CD4-positive, alpha-beta T cell treated with Interleukin-15 for 1 hour (primary cell): ENCODE results near the gene EHMT2.
"Not testable (repeated sequence)": the region's sequence is repeated elsewhere in the genome, so short reads cannot be mapped to it uniquely, and the experiment has no call there.

Source experiments
- DNase-seq: peaks from one replicate; pipeline ENCODE4 v3.0.0-alpha.2; 2020

The EHMT2 gene

DNA sequence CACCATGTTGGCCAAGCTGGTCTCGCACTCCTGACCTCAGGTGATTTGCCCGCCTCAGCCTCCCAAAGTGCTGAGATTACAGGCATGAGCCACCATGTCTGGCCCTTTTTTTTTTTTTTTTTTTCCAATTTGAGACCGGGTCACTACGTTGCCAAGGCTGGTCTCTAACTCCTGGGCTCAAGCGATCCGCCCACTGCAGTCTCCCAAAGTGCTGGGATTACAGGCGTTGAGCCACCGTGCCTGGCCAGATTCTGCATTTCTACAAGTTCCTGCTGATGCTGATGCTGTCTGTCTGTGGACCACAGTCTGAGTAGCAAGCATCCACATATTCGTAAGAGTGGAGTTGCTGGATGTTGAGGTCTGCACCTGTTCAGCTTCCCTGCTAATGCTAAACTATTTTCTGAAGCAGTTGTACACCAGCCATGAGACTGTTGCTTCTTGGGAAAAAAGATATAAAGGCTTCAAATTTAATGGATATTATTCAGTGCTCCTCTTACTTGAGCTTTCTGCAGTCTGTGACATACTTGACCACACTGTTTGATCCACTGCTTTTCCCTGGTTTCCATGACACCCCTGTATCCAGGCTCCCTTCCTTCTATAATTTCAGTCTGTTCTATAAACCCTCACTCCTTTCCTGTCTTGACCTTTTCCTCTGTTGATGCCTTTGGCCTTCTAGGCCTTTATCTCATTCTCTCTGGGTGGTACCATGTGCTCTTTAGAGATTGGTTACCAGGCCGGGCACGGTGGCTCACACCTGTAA, 14.5 kb upstream of the EHMT2 start:
- no peak for DNase-seq

DNA sequence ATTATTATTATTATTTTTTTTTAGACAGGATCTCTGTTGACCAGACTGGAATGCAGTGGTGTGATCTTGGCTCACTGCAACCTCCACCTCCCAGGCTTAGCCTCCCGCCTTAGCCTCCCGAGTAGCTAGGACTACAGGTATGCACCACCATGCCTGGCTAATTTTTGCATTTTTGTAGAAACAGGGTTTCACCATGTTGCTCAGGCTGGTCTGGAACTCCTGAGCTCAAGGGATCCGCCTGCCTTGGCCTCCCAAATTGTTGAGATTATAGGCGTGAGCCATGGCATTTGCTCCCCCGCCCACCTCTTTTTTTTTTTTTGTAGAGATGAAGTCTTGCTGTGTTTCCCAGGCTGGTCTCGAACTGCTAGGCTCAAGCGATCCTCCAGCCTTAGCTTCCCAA, 11.8 kb upstream of the EHMT2 start:
- DNase-seq: not testable (repeated sequence)

DNA sequence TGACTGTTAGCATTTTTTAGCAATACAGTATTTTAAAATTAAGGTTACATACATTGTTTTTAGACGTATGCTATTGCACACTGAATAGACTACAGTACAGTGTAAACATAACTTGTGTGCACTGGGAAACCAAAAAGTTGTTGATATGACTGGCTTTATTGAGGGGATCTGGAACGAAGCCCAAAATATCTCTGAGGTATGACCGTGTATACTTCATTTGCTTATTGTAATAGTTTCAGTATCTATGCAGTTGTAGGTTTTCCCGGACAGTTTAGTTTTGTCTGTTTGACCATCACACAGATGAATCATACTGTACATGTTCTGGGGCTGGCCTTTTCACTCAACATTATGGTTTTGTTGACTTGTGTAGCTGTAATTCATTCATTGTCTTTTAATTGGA, 11.3 kb upstream of the EHMT2 start:
- no peak for DNase-seq

DNA sequence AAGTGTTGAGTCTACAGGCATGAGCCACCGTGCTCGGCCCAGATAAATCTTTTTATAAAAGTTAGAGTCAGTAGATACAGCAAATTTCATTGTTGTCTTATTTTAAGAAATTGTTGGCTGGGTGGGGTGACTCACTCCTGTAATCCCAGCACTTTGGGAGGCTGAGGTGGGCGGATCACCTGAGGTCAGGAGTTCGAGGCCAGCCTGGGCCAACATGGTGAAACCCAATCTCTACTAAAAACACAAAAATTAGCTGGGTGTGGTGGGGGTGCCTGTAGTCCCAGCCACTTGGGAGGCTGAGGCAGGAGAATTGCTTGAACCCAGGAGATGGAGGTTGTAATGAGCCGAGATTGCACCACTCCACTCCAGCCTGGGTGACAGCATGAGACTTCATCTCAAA, 10.8 kb upstream of the EHMT2 start:
- not testable (repeated sequence) for DNase-seq

DNA sequence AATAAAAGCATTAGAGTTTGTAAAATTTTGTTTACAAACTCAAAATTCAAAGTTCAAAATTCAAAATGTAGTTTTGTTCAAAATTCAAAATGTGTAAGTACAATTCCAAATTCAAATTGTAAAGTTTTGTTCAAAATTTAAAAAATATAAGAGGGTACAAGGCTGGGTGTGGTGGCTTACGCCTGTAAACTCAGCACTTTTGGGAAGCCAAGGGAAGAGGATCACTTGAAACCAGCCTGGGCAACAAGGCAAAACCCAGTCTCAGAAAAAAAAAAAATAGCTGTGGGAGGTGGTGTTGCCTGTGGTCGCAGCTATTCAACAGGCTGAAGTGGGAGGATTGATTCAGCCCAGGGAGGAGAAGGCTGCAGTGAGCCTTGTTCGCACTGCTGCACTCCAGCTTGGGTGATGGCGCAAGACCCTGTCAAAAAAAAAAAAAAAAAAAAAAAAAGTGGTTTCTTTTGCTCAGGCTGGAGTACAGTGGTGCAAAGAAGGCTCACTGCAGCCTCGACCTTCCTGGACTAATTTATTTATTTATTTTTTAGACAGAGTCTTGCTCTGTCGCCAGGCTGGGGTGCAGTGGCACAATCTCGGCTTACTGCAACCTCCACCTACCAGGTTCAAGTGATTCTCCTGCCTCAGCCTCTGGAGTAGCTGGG, 9.8 kb upstream of the EHMT2 start:
- DNase-seq: no peak

DNA sequence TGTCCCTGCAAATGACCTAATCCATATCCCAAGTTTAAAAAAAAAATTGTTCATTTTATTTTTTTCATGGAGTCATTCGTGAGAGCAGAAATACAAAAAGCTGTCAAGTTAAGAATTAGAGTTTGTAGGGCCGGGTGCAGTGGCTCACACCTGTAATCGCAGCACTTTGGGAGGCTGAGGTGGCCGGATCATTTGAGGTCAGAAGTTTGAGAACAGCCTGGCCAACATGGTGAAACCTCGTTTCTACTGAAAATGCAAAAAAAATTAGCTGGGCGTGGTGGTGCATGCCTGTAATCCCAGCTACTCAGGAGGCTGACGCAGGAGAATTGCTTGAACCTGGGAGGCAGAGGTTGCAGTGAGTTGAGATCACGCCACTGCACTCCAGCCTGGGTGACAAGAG, 9.2 kb upstream of the EHMT2 start:
- not testable (repeated sequence) for DNase-seq

DNA sequence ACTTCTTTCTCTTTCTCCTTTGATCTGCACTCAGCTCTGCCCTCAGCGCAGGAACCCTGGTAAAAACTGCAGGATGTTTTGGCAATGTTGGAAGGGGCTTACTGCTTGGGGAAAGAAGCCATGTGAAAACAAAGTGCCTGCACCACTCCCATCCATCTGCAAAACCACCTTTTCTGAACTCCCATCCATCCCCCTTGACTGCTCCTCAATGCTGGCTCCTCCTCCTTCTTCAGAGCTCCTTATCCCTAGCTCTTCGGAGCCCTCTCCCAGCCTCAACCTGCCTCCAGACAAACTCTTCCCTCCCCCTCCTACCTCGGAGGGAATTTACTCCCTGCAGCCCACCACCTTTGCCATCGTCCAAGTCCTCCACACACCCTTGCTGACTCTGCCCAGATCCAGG, 8.6 kb upstream of the EHMT2 start:
- DNase-seq: no peak

DNA sequence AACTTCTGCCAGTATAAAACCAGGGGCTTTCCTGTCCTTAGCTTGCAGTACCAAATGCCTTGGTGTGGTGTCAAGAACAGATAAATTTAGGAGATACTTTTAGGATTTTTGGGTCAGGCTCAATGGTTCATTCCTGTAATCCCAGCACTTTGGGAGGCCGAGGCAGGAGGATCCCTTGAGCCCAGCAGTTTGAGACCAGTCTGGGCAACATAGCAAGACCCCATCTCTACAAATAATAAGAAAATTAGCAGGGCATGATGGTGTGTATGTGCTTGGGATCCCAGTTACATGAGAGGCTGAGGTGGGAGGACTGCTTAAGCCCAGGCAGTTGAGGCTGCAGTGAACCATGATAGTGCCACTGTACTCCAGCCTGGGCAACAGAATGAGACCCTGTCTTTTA, 7.5 kb upstream of the EHMT2 start:
- DNase-seq: no peak

DNA sequence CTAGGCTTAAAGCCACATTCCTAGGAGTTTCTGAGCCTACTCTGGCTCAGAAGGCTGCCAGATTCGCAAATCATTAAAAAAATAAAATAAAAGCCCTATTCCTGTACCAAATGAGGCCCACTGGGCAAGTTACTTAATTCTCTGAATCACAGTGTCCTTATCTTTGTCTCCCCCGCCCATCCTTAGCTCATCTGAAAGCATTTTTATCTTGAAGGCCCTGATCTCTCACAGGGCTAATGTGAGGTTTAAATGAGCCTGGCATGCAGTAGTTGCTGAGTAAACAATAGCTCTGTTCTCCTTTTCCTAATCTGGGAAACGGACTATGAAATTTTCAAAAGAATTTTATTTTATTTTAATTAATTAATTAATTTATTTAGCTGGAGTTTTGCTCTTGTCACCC, 6.5 kb upstream of the EHMT2 start:
- no peak for DNase-seq

DNA sequence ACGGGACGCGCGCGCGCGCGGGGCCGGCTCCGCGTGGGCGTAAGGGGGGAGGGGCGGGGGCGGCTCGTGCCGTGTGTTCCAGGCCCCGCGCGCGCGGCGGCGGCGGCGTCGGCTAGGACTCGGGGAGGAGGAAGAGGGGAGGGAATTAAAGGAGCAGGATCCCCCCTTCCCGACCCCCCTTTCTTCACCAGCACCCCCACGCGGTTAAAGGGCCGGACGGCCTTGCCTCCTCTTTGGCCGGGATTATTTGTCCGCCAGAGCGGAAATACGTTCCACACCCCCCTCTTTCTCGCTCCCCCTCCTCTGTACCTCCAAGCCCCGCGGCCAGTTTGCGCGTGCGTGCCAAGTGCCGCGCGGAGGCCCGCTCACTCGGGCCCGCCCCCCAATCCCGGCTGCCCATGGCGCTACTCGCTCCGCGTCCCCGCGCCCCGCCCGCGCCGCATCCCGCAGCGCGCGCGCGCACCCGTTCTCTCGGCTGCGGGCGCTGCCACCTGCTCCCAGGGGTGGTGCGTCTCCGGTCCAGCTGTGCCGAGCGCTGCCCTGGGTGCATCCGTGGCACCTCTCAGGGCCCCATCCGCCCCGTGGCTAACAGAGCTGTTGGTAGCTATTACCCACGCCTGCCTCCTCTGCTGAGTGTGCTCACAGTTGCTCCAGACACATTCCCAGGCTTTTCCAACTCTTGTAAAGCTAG, 4.6 kb upstream of the EHMT2 start, which contains the start of gene ZBTB12:
ZBTB12 (minus strand) TSS at position 134 of the 691 bp plus-strand sequence. CDS start 781 bp downstream, outside the sequence.
- peak; percentile 90 for DNase-seq

DNA sequence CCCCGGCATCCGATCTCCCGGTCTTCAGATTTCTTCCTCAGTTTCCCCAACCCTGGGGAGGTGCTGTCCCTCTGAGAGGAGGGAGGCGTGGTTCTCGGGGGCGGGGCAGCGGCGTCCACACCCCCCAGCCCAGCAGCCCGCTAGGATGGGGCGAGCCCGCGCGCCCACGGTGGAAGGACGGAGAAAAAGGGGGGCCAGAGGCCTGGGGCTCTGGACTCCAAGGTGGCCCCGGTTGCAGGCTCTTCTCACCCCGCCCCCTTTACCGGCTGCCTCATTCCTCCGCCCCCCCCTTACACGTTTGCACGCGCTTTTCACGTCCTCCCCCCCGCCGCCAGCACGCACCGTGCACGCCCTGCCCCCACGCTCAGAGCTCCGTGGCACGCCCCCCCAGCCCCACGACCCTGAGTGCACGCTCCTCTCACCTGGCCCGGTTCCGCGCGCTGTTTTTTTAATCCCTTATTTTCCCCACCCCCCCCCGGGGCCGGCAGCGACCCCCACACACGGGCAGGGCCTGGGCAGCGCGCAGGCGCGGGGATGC, 4.0 kb upstream of the EHMT2 start:
- DNase-seq: peak; percentile 65

DNA sequence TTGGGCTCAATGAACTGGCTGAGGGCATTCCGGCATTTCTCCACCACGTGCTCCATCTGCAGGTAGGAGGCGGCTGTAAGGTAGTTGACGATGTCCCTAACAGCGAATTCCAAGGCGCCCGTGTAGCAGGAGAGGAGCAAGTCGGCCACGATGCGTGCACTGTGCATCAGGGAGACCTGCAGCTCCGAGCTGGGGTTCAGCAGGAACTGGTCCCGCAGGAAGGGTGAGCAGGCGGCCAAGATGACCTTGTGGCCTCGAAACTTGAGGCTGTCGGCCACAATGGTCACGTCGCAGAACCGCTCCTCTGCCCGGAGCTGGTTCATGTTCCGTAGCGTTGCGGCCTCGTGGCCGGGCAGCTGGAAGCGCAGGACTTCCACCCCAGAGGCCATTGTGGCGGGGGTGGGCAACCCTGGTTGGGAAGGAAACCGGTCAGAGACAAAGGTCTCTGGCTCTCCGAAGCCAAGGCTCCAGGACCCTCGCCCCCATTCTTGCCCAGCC, 3.5 kb upstream of the EHMT2 start:
- no peak for DNase-seq

DNA sequence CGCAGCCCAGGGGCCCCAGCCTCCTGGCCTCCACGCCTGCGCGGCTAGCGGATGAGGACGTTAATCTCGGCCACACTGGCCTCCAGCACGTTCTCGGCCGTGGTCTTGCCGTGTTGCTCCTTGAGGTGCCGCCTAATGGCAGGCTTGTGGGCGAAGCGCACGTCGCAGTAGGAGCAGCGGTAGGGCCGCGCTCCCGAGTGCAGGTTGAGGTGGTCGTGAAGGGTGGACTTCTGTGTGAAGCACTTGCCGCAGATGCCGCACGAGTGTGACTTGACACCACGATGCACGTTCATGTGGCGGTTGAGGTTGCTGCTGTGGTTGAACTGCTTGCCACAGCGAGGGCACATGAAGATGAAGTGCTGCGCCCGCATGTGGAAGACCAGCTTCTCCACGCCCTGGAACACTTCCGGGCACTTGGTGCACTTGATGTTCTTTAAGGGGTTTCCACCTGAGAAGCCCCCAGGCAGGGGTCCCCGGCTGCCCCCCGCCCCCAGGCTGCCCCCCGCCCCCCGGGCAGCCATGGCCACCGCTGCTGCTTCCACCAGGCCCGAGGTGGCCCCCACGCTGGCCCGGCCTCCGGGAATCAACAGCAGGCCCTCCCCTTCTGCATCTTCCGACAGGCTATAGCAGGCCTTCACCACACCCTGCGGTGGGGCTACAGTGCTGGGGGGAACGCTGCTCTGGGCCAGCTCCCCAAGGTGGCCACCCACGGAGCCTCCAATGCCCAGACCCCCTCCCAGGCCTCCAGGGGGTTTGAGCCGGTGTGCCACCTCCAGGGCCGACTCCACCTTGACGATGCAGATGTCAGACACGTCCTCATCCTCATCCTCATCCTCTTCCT, 2.6 kb upstream of the EHMT2 start:
- DNase-seq: no peak

DNA sequence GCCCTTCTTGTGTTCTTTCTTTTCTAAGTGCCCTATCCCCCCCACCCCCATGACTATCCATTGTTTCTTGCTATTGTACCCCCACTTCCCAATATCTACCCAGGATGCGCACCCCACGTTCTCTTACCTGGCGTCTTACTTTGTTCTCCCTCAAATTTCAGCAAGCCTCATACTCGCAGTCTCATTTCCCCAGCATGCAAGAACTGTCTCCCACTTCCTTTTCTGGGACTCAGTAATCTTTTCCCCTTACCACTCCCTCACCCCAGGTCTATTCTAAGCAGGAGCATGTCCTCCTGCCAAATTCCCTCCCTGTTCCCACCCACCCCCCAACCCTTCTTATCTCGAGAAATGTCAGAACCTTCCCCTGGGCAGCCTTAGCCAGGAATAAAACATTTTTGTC, 1.7 kb upstream of the EHMT2 start:
- DNase-seq: no peak

DNA sequence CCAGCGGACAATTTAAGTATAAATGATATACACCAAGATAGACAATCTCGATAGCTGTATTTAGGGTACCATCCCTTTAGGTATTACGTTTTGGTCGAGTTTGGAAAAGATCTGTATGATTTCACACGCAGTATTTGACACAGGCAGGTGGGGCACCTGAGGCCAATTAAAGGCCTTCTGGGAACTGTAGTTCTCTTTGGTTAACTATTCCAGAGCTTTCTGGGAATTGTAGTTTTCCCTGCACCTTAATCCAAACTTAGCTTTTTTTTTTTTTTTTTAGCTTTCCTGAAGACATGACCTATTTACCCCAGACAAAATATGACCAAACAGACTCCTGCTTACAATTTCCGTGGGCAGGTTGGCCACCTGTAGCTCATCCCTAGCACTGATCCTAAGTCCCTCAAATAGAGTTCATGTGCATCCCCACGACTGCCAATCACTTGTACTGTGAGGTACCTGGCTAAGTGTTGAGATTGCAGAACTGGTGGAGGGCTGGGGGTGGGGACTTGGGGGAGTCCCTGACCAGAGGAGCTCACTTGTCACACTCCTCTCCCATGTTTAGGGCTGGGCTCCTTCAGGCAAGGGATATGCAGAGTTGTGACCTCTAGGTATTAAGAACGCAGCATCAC, 999 bp upstream of the EHMT2 start:
- DNase-seq: peak; percentile 34

DNA sequence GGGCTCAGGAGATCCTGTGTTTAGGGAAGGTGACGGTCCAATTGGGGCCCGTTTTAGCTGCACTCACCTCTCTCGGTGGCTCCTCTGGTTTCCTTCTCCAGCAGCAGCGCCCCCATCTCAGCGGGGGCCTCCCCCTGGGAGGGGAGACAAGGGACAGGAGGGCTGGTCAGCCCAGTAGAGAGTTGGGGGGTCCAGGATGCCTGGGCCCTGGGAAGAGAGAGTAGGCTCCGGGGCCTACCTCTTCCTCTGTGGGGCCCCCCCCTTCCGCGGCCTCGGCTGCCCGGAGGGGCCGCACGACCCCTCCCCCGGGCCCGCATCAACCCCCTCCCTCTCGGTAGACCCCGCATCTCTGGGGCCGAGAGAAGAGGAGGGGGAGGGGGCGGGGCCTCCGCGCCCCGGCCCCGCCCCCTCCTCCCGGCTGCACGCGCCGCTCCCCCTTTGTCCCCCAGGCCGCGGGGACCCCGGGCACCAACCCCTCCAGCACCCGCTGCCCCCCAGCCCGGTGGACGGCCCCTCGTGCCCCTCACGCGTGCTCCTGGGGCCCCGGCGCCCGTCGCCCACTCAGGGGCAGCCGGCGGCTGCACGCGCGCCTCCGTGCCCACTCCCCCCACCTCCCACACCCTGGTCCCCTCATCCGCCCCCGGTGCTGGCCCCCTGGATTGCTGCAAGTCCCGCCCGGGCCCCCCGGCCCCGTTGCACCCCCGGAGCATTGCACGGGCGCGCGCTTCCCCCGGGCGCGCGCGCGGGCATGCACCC, 464 bp downstream of the EHMT2 start:
- no peak for DNase-seq

DNA sequence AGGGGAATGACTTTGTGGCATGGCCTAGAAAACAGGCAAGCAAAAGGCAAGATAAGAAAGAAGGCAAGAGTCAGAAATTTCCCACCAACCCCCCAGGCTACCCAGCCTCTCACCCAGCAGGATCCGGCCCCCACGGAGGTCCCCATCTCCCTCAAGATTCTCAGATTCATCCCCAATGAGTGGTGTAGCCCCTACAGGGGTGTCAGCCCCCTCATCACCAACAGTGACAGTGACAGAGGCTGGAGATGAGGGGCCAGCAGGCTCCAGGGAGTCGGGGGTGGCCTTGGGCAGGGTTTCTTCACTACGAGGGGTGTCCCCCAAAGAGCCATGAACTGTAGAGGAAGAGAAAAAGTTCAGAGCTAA, 1.0 kb downstream of the EHMT2 start:
- no peak for DNase-seq

DNA sequence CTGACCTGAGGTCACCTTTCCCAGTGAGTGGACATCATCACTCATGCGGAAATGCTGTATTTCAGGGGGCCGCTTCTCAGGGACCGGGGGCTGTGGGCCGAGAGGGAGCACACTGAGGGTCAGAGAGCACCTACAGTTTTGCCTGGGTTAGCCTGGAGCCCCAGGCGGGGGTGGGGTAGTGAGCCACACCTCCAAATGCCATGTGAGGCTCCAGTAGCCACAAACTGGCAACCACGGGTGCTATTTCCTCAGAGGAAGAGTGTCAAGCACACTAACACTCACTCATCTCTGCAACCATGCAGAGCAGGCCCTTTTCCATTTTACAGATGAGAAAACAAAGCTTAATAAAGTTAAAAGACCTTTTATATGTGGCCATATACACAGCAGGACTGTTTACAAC, 4.7 kb downstream of the EHMT2 start:
- DNase-seq: no peak

DNA sequence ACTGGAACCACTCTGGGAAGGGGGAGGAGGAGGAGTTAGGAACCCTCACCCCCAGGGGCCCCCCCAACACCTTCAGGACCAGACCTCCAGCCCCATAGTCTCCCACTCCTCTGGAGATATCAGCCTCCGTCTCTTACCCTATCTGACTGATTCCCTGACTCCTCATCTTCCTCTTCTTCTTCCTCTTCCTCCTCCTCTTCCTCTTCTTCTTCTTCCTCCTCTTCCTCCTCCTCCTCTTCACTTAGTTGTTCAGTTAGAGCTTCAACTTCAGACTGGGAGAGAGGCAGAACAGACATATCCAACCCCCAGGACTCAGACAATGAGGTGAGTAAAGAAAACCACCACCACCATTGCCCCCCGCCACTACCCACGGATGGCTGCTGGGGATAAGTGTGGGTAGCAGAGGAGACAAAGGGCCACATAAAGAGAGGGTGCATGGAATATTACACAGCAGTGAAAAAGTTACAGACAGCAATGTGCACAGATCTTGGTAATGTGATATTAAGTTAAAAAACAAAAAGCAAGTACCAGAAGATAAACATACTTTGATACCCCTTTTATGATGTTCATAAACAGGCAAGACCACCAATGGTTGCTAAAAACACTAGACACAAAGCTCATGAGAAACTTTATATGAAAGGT, 8.0 kb downstream of the EHMT2 start:
- no peak for DNase-seq

DNA sequence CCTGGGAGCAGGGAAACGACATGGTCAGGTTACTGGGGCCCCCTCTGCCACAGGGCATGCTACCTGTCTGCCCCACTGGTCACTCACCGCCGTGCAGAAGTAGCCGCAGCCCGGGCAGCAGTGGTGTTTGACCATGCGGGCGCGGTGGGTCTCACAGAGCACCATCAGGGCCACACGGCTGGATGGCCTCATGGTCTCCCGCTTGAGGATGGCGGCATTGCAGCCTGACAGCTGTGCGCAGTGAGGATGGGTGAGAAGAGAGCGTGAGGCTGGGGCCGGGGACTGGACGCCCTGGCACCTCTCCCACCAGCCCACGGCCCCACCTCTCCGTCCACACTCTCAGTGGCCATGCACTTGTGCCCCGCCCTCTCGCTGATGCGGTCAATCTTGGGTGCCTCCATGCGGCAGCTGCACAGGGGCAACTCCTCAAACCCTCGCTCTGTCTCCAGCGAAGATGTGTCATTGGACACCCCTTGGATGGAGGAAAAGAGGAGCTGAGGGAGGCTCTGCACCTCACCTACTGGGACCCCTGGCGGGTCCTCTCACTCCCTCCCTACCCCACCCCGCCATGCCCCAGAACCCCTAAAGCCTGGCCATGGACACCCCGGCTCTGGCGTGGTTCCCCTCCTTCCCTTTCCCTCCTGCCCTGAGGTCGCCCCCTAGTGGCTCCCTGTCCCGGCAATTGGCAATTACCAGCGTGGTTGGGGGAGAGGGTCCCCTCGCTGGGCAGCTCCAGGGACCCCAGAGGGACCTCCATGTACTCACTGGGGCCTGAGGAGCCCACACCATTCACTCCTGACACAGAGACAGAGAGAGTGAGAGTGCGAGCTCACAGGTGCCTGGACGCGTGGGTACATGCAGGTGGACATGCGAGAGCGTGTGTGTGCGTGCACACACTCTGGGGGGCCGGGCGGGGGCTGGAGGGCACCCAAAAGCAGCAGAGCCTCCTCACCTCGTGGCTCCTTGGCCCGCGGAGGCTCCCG, 8.9 kb downstream of the EHMT2 start:
- peak; percentile 39 for DNase-seq
